Measurements from ENCODE around the gene VPS13D. TPM values are rescaled to one million over a fixed set of nuclear protein-coding genes. Genes with fewer than 3 reads are reported as not detected.

The VPS13D gene
- total RNA-seq, 1 donor from 2014 or later: 88.9 TPM

DNA sequence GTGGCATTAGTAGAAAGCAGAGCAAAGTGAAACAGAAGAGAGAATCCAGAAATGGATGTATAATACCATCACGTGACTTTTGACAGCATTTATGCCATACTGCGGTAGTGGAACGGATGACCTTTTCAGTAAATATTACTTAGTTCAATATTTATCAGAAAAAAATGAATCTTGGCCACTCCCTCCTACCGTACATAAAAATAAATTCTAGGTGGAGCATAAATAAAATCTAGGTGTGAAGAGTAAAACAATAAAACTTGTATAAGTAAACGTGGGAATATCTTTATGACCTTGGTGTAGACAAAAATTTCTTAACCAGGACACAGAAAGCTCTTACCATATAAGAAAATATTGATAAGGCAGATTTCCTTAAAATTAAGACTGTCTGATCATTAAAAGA, 182.6 kb downstream of the VPS13D start:
- H3K27ac ChIP-seq: no peak overlapping the region
- no peak overlapping the region for H3K4me3 ChIP-seq
- H3K4me1 ChIP-seq: peaks cover 18% of the 10 kb centered on the region
- TF ChIP-seq, protein P1, sequence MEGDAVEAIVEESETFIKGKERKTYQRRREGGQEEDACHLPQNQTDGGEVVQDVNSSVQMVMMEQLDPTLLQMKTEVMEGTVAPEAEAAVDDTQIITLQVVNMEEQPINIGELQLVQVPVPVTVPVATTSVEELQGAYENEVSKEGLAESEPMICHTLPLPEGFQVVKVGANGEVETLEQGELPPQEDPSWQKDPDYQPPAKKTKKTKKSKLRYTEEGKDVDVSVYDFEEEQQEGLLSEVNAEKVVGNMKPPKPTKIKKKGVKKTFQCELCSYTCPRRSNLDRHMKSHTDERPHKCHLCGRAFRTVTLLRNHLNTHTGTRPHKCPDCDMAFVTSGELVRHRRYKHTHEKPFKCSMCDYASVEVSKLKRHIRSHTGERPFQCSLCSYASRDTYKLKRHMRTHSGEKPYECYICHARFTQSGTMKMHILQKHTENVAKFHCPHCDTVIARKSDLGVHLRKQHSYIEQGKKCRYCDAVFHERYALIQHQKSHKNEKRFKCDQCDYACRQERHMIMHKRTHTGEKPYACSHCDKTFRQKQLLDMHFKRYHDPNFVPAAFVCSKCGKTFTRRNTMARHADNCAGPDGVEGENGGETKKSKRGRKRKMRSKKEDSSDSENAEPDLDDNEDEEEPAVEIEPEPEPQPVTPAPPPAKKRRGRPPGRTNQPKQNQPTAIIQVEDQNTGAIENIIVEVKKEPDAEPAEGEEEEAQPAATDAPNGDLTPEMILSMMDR (IDR thresholded peaks at IDR 0.05): no peak
- TF ChIP-seq POLR2AphosphoS5 (IDR thresholded peaks at IDR 0.05; ENCODE audit: insufficient read depth in 1 of 2, low read depth in 1 of 2) (no peak), POLR2A (IDR thresholded peaks at IDR 0.05) (no peak)
- no peak for DNase-seq (ENCODE audit: extremely low spot score in 2 of 2)
- no peaks in the 10 kb centered on the region for H3K9me3 ChIP-seq
- intact Hi-C loops (cut with DNase I): no loop called here
- no peaks in the 10 kb centered on the region for H3K27me3 ChIP-seq
- peaks cover 0 to 19% of the 10 kb centered on the region in 2 donors for H3K36me3 ChIP-seq

DNA sequence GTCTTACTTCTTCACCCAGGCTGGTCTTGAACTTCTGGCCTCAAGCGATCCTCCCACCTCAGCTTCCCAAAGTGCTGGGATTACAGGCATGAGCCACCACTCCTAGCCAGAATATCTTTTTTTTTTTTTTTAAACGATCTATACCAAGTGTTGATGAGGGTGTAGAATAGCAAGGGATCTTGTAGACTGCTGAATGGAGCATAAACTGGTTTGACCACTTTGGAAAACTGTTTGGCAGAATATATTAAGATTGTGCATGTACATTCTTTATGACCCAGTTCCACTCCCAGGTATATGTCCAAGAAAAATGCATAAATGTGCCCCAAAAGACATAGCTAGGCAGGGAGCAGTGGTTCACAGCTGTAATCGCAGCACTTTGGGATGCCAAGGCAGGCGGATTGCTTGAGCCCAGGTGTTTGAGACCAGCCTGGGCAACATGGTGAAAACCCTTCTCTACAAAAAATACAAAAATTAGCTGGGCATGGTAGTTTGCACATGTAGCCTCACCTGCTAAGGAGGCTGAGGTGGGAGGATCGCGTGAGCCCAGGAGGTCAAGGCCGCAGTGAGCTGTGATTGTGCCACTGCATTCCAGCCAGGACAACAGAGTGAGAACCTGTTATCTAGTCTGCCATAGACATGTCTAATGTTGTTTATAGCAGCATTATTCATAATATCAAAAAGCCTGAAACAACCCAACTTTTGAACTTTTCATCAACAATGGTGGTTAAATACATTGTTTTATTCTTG, 184.0 kb downstream of the VPS13D start:
- no peaks in the 10 kb centered on the region for H3K9me3 ChIP-seq
- peaks cover 0 to 33% of the 10 kb centered on the region in 2 donors for H3K36me3 ChIP-seq
- no peak overlapping the region for H3K27ac ChIP-seq
- H3K27me3 ChIP-seq: no peaks in the 10 kb centered on the region
- peaks cover 8% of the 10 kb centered on the region for H3K4me1 ChIP-seq
- H3K4me3 ChIP-seq: no peak overlapping the region
- no peak for DNase-seq (ENCODE audit: extremely low spot score in 2 of 2)
- intact Hi-C loops (cut with DNase I): no loop called here
- TF ChIP-seq, protein P1 (IDR thresholded peaks at IDR 0.05): no peak
- TF ChIP-seq POLR2A (IDR thresholded peaks at IDR 0.05) (no peak), POLR2AphosphoS5 (IDR thresholded peaks at IDR 0.05; ENCODE audit: insufficient read depth in 1 of 2, low read depth in 1 of 2) (no peak)

DNA sequence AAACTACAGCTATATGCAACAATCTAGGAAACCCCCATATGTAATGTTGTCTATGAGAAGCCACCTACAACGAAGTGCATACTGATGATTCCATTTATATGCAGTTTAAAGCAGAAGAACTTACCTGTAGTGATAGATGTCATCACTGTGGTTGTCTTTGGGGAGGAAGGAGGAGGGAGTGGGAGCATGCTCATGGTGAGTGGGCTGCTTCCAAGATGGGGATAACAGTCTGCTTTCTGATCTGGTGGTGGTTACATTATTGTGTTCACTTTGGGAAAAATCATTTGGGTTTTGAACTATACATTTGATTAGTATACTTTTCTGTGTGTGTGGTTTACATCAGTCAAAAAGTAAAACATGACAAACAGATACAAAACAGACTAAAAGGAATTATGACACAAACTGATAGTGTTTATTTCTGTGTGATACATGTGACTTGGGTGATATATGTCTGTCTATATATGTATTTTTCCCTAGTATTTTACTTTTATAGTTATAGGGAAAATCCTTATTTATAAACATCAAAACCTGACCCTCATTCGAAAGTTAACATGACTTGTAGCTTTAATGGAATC, 184.7 kb downstream of the VPS13D start:
- H3K27ac ChIP-seq: no peak overlapping the region
- no peak overlapping the region for H3K4me3 ChIP-seq
- H3K9me3 ChIP-seq: no peaks in the 10 kb centered on the region
- TF ChIP-seq POLR2A (IDR thresholded peaks at IDR 0.05) (no peak), POLR2AphosphoS5 (IDR thresholded peaks at IDR 0.05; ENCODE audit: insufficient read depth in 1 of 2, low read depth in 1 of 2) (no peak)
- TF ChIP-seq, protein P1 (IDR thresholded peaks at IDR 0.05): no peak
- peaks cover 0 to 39% of the 10 kb centered on the region in 2 donors for H3K36me3 ChIP-seq
- intact Hi-C loops (cut with DNase I): no loop called here
- H3K27me3 ChIP-seq: no peaks in the 10 kb centered on the region
- peaks cover 6% of the 10 kb centered on the region for H3K4me1 ChIP-seq
- DNase-seq (ENCODE audit: extremely low spot score in 2 of 2): no peak

DNA sequence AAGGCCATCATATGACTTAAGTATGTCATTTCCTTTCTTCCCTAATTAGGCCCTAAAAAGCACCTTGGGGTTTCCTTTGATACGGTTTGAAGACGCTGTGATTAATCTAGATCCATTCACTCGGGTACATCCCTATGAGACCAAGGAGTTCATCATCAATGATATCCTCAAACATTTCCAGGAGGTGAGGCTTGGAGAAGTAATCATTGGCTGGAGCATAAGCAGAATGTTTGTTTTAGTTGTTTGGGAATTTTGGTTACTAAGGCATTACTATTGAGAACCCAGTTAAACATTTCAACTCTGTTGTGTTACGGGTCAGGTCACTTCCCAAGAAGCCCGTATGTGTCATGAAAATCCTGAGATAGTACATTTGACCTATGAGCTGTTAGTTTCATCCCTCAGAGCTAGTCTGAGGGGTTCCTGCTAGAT, 185.2 kb downstream of the VPS13D start:
- Histone ChIP-seq H3K27me3 (no peaks in the 10 kb centered on the region), H3K4me3 (no peak overlapping the region), H3K9me3 (no peaks in the 10 kb centered on the region), H3K4me1 (peaks cover under 1% of the 10 kb centered on the region), H3K27ac (no peak overlapping the region), H3K36me3 (peaks cover 0 to 39% of the 10 kb centered on the region in 2 donors)
- TF ChIP-seq POLR2AphosphoS5 (IDR thresholded peaks at IDR 0.05; ENCODE audit: insufficient read depth in 1 of 2, low read depth in 1 of 2) (no peak), POLR2A (IDR thresholded peaks at IDR 0.05) (no peak)
- TF ChIP-seq, protein P1 (IDR thresholded peaks at IDR 0.05): no peak
- intact Hi-C loops (cut with DNase I): no loop called here
- DNase-seq (ENCODE audit: extremely low spot score in 2 of 2): no peak

DNA sequence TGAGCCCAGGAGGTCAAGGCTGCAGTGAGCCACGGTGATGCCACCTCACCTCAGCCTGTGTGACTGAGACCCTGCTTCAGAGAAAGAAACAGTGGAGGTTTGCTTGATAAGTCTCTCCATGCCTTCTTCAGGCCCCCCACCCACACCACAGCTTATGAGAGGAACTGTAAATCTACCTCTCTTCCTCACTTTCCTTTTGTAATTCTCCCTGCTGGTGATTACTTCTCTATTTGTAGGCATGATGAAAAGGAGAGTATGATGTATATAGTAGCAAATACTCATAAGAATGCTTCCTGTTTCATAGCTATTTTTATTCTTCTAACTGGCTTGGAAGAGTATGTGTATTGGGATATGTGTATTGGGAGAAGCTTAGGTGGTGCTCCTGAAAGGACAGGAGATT, 186.3 kb downstream of the VPS13D start:
- intact Hi-C loops (cut with DNase I): no loop called here
- no peak overlapping the region for H3K4me3 ChIP-seq

More for the DNA sequence above, 186.3 kb downstream of the VPS13D start:
- Histone ChIP-seq H3K27ac (no peak overlapping the region), H3K27me3 (no peaks in the 10 kb centered on the region), H3K4me1 (no peaks in the 10 kb centered on the region), H3K9me3 (no peaks in the 10 kb centered on the region), H3K36me3 (peaks cover 0 to 39% of the 10 kb centered on the region in 2 donors)
- DNase-seq (ENCODE audit: extremely low spot score in 2 of 2): no peak
- TF ChIP-seq POLR2AphosphoS5 (IDR thresholded peaks at IDR 0.05; ENCODE audit: insufficient read depth in 1 of 2, low read depth in 1 of 2) (no peak), POLR2A (IDR thresholded peaks at IDR 0.05) (no peak)
- TF ChIP-seq, protein P1 (IDR thresholded peaks at IDR 0.05): no peak

All from vagina (tissue), 2 donors.